Motor neuron (in vitro differentiated cells): ENCODE data around the gene ORC4. TPM values are rescaled to one million over a fixed set of nuclear protein-coding genes. Genes with fewer than 3 reads are reported as not detected.
"Not testable (repeated sequence)": the region's sequence is repeated elsewhere in the genome, so short reads cannot be mapped to it uniquely, and the experiment has no call there.

Experiments used
- ATAC-seq, 8 experiments: fragments of 200-7000 bp; cut with Tn5 transposase; replicated peaks in 6 of 8; 2 replicates each; pipeline ENCODE4 v1.8.0; 2021; ENCODE audit warnings: mild to moderate bottlenecking in 8 of 8, moderate library complexity in 8 of 8
- H3K27ac ChIP-seq, 2 donors: fragments of 250-450 bp; sonication (Bioruptor Pico); 2 replicates each; pipeline ENCODE4 v1.9.0; 2021; ENCODE audit warnings: antibody characterized with exemption in 2 of 2, mild to moderate bottlenecking in 2 of 2, moderate library complexity in 1 of 2
- H3K4me1 ChIP-seq, 2 donors: fragments of 250-450 bp; sonication (Bioruptor Pico); replicated peaks in 1 of 2; 2 replicates each; pipeline ENCODE4 v1.6.1; 2021; ENCODE audit warnings: antibody characterized with exemption in 2 of 2, mild to moderate bottlenecking in 2 of 2, moderate library complexity in 1 of 2
- H3K4me3 ChIP-seq, 5 donors: fragments of 250-450 bp; sonication (Bioruptor Pico); 2 replicates each; pipeline ENCODE4 v1.9.0; 2021; ENCODE audit warnings: antibody characterized with exemption in 5 of 5, mild to moderate bottlenecking in 5 of 5, moderate library complexity in 4 of 5
- WGBS, 10 experiments: fragments of 450-650 bp; shearing (Covaris generic); methylation state at CpG; one replicate each; pipeline ENCODE4 v1.0.0; 2022; 5-methylcytosine and 5-hydroxymethylcytosine counted together
- in situ Hi-C, 9 experiments: fragments of 400-800 bp; cut with MboI; loops; one replicate each; pipeline ENCODE4 v1.15.0; 2021; ENCODE audit warnings: low sequenced_read_pairs in 9 of 9, low pct_unique_long_range_greater_than_20kb in 2 of 9; ENCODE audit not compliant: unreplicated experiment in 9 of 9
- total RNA-seq, 8 experiments: library from RNA; unstranded; fragments of 300-600 nt; gene quantifications; 2 replicates each; pipeline versions ENCODE4 v1.2.3 to v1.2.4, GENCODE V29; 2022

Gene ORC4
- total RNA-seq, 8 experiments from 2014 or later = 24.6 to 57.7 (median 45.9) TPM

GRCh38 chr2:148031152-148031551 lies 10.6 kb upstream of the ORC4 start:
- Histone ChIP-seq H3K27ac (no peak overlapping the region), H3K4me3 (no peak overlapping the region), H3K4me1 (no peaks in the 10 kb centered on the region)
- no peak for ATAC-seq
- in situ Hi-C loops = no loop called here

- WGBS, 10 experiments = 90 to 100% (median 100%) methylated on average over 1 of the region's 1 CpG; no CpG with 5 or more reads in 1 of the 10 experiments
- no peak overlapping the region for H3K4me3 ChIP-seq
- no peak overlapping the region for H3K27ac ChIP-seq
- no peak for ATAC-seq
- in situ Hi-C loops = no loop called here
- H3K4me1 ChIP-seq = no peaks in the 10 kb centered on the region
These were observed 8.2 kb upstream of the ORC4 start for GRCh38 chr2:148028781-148029180.

GRCh38 chr2:148027822-148028221 lies 7.3 kb upstream of the ORC4 start:
- Histone ChIP-seq H3K4me3 (no peak overlapping the region), H3K4me1 (no peaks in the 10 kb centered on the region), H3K27ac (no peak overlapping the region)
- WGBS, 10 experiments = 56 to 100% (median 100%) methylated on average over 1 of the region's 1 CpG; no CpG with 5 or more reads in 2 of the 10 experiments
- ATAC-seq = no peak
- in situ Hi-C loops = no loop called here

- H3K27ac ChIP-seq = no peak overlapping the region
These were observed 6.0 kb upstream of the ORC4 start for GRCh38 chr2:148026573-148026972.

GRCh38 chr2:148023861-148024260 lies 3.3 kb upstream of the ORC4 start:
- ATAC-seq = no peak
- Histone ChIP-seq H3K4me3 (peak overlapping the region in 1 of 5 donors; percentile 97), H3K4me1 (peaks cover 0 to under 1% of the 10 kb centered on the region in 2 donors)

More at GRCh38 chr2:148026573-148026972, 6.0 kb upstream of the ORC4 start:
- ATAC-seq = no peak
- Histone ChIP-seq H3K4me1 (no peaks in the 10 kb centered on the region), H3K4me3 (no peak overlapping the region)
- in situ Hi-C loops = no loop called here
- 93 to 100% (median 93%) methylated on average over 1 to 2 of the region's 2 CpGs; no CpG with 5 or more reads in 5 of the 10 experiments for WGBS, 10 experiments

GRCh38 chr2:148022882-148023281 lies 2.3 kb upstream of the ORC4 start:
- Histone ChIP-seq H3K4me3 (peak overlapping the region; percentile 60 to 97 (median 76)), H3K4me1 (peaks cover 3 to 9% of the 10 kb centered on the region in 2 donors), H3K27ac (no peak overlapping the region)
- no peak for ATAC-seq
- WGBS, 10 experiments = 17 to 80% (median 50%) methylated on average over 1 to 2 of the region's 2 CpGs
- in situ Hi-C loops = no loop called here

More at GRCh38 chr2:148023861-148024260, 3.3 kb upstream of the ORC4 start:
- H3K27ac ChIP-seq = no peak overlapping the region
- in situ Hi-C loops = no loop called here

GRCh38 chr2:148022351-148022750 lies 1.8 kb upstream of the ORC4 start:
- ATAC-seq = no peak
- peaks cover 5 to 9% of the 10 kb centered on the region in 2 donors for H3K4me1 ChIP-seq
- peak overlapping the region; percentile 60 to 97 (median 76) for H3K4me3 ChIP-seq
- peak overlapping the region in 1 of 2 donors; percentile 95 for H3K27ac ChIP-seq
- WGBS, 10 experiments = 0% methylated on average over 1 of the region's 1 CpG; no CpG with 5 or more reads in 1 of the 10 experiments
- in situ Hi-C loops = no loop called here

- 0% methylated on average over 1 to 3 of the region's 3 CpGs; no CpG with 5 or more reads in 1 of the 10 experiments for WGBS, 10 experiments
- no peak for ATAC-seq
These were observed 1.3 kb upstream of the ORC4 start for GRCh38 chr2:148021886-148022285.

GRCh38 chr2:148021059-148021861 lies 723 bp upstream of the ORC4 start, which contains the start of gene MBD5:
TSS of gene MBD5 (plus strand) at chr2:148021091.
- ATAC-seq = peak; percentile 33 to 63 (median 52)
- WGBS, 10 experiments = no CpG with 5 or more reads among the region's 11 CpGs
- Histone ChIP-seq H3K4me3 (peak within 1 kb of the TSS; percentile 60 to 97 (median 78)), H3K4me1 (peaks cover 5 to 9% of the 10 kb centered on the region in 2 donors), H3K27ac (peak within 1 kb of the TSS; percentile 90 to 95)
- in situ Hi-C loops = no loop called here

More at GRCh38 chr2:148021886-148022285, 1.3 kb upstream of the ORC4 start:
- in situ Hi-C loops = no loop called here
- Histone ChIP-seq H3K27ac (peak overlapping the region; percentile 90 to 95), H3K4me3 (peak overlapping the region; percentile 60 to 97 (median 76)), H3K4me1 (peaks cover 5 to 9% of the 10 kb centered on the region in 2 donors)

GRCh38 chr2:148014616-148015015 lies 5.9 kb downstream of the ORC4 start:
- WGBS, 10 experiments = 41 to 100% (median 92%) methylated on average over 2 to 5 of the region's 5 CpGs
- H3K4me3 ChIP-seq = no peak overlapping the region
- in situ Hi-C loops = no loop called here
- H3K4me1 ChIP-seq = peaks cover 5 to 9% of the 10 kb centered on the region in 2 donors
- no peak overlapping the region for H3K27ac ChIP-seq
- no peak for ATAC-seq

GRCh38 chr2:148013876-148014275 lies 6.7 kb downstream of the ORC4 start:
- in situ Hi-C loops = no loop called here

GRCh38 chr2:148008411-148008810 lies 12.1 kb downstream of the ORC4 start:
- H3K4me3 ChIP-seq, in situ Hi-C loops, H3K27ac ChIP-seq, ATAC-seq, H3K4me1 ChIP-seq: not testable (repeated sequence)
- WGBS, 10 experiments = 94 to 100% (median 99%) methylated on average over 2 to 7 of the region's 7 CpGs; no CpG with 5 or more reads in 2 of the 10 experiments

More at GRCh38 chr2:148013876-148014275, 6.7 kb downstream of the ORC4 start:
- H3K27ac ChIP-seq = no peak overlapping the region
- WGBS, 10 experiments = 94 to 100% (median 100%) methylated on average over 1 to 2 of the region's 2 CpGs
- no peak overlapping the region for H3K4me3 ChIP-seq
- ATAC-seq = no peak
- peaks cover 5 to 8% of the 10 kb centered on the region in 2 donors for H3K4me1 ChIP-seq

- Histone ChIP-seq H3K4me1 (no peaks in the 10 kb centered on the region), H3K27ac (no peak overlapping the region), H3K4me3 (no peak overlapping the region)
- in situ Hi-C loops = no loop called here
- WGBS, 10 experiments = 81 to 100% (median 92%) methylated on average over 2 to 5 of the region's 5 CpGs
- ATAC-seq = no peak
These were observed 13.2 kb downstream of the ORC4 start for GRCh38 chr2:148007219-148007900.
